CD4-positive, CD25-positive, alpha-beta regulatory T cell (primary cell): ENCODE measurements around the gene HAGH. TPM values are rescaled to one million over a fixed set of nuclear protein-coding genes. Genes with fewer than 3 reads are reported as not detected.
A peak's percentile ranks its signal among the peaks of the same experiment; 100 is the strongest.

Experiments used
- ATAC-seq, 2 donors: fragments of 150-1000 bp; cut with Tn5 transposase; one replicate each; pipeline ENCODE4 v1.10.0; 2021; ENCODE audit warnings: low read depth in 2 of 2, moderate number of reproducible peaks in 2 of 2, moderate library complexity in 1 of 2
- DNase-seq, 3 donors: peaks; one replicate each; pipeline versions ENCODE4 v3.0.0 to v3.0.0-alpha.2; 2012 to 2022; ENCODE audit warnings: mixed read lengths in 1 of 3
- H3K27ac ChIP-seq: one replicate; pipeline ENCODE4 v1.7.0; 2013; ENCODE audit warnings: mild to moderate bottlenecking, low read length; ENCODE audit not compliant: insufficient read depth, poor library complexity, severe bottlenecking
- H3K27me3 ChIP-seq: one replicate; pipeline ENCODE4 v1.7.0; 2013; ENCODE audit warnings: low read length; ENCODE audit not compliant: control insufficient read depth, insufficient read depth
- H3K36me3 ChIP-seq: one replicate; pipeline ENCODE4 v1.7.0; 2013; ENCODE audit warnings: mild to moderate bottlenecking, low read length, moderate library complexity; ENCODE audit not compliant: control insufficient read depth, insufficient read depth
- H3K4me1 ChIP-seq: 2 replicates; pipeline ENCODE4 v1.7.0; 2013; ENCODE audit warnings: mild to moderate bottlenecking, low read length; ENCODE audit not compliant: insufficient read depth, control insufficient read depth, poor library complexity, severe bottlenecking
- H3K4me3 ChIP-seq: one replicate; pipeline ENCODE4 v1.7.0; 2013; ENCODE audit warnings: low read depth, mild to moderate bottlenecking, low read length, moderate library complexity
- H3K9me3 ChIP-seq, 2 experiments: 1 replicate in 1 of 2; 2 replicates in 1 of 2; pipeline ENCODE4 v1.7.0; 2013; ENCODE audit warnings: low read length in 2 of 2, mild to moderate bottlenecking in 1 of 2, moderate library complexity in 1 of 2; ENCODE audit not compliant: control insufficient read depth in 2 of 2
- H3K27ac Mint-ChIP-seq, 3 donors: one replicate each; pipeline ENCODE4 v1.8.0; 2020 to 2022; ENCODE audit warnings: mild to moderate bottlenecking in 3 of 3, mixed read lengths in 3 of 3, moderate library complexity in 2 of 3
- H3K27me3 Mint-ChIP-seq: one replicate; pipeline ENCODE4 v1.8.0; 2022; ENCODE audit warnings: mild to moderate bottlenecking, mixed read lengths
- H3K36me3 Mint-ChIP-seq: one replicate; pipeline ENCODE4 v1.8.0; 2020; ENCODE audit warnings: mixed read lengths
- H3K4me1 Mint-ChIP-seq, 4 donors: one replicate each; pipeline ENCODE4 v1.8.0; 2020 to 2022; ENCODE audit warnings: mixed read lengths in 4 of 4, mild to moderate bottlenecking in 1 of 4
- H3K4me3 Mint-ChIP-seq, 4 donors: one replicate each; pipeline ENCODE4 v1.8.0; 2020 to 2022; ENCODE audit warnings: mild to moderate bottlenecking in 4 of 4, mixed read lengths in 4 of 4, moderate library complexity in 3 of 4
- H3K9me3 Mint-ChIP-seq, 7 donors: one replicate each; pipeline ENCODE4 v1.8.0; 2020 to 2022; ENCODE audit warnings: mixed read lengths in 7 of 7, mild to moderate bottlenecking in 3 of 7, moderate library complexity in 2 of 7
- polyA plus RNA-seq, 4 donors: library from polyadenylated mRNA; unstranded; fragments of 300-500 nt; fragmentation: Illumina TruSeq; gene quantifications; one replicate each; pipeline ENCODE4 v1.2.3, GENCODE V29; 2021
- total RNA-seq: library from RNA; stranded (reverse); gene quantifications from one replicate; pipeline ENCODE4 v1.2.3, GENCODE V29; 2022

HAGH gene
- total and polyA plus RNA-seq, 5 donors from 2014 or later = 36.1 to 69.1 (median 46.4) TPM

GRCh38 chr16:1816396-1817275, 10.0 kb downstream of the HAGH start:
- Histone ChIP-seq H3K36me3 (peaks cover 37% of the 10 kb centered on the region), H3K27me3 (no peaks in the 10 kb centered on the region), H3K4me1 (no peaks in the 10 kb centered on the region), H3K27ac (no peak overlapping the region), H3K4me3 (no peak overlapping the region), H3K9me3 (no peaks in the 10 kb centered on the region)
- ATAC-seq (peak in 1 of 2 donors; percentile 6), DNase-seq (no peak)
- H3K27me3 Mint-ChIP-seq = no peaks in the 10 kb centered on the region
- H3K9me3 Mint-ChIP-seq = no peaks in the 10 kb centered on the region
- H3K36me3 Mint-ChIP-seq = peaks cover 19% of the 10 kb centered on the region
- H3K4me1 Mint-ChIP-seq = peaks cover 0 to 9% (median 7%) of the 10 kb centered on the region in 4 donors
- H3K27ac Mint-ChIP-seq = no peak overlapping the region
- H3K4me3 Mint-ChIP-seq = no peak overlapping the region

GRCh38 chr16:1815461-1815860, 11.2 kb downstream of the HAGH start:
- Mint-ChIP-seq H3K27ac (peak overlapping the region in 2 of 3 donors; percentile 39 to 50), H3K9me3 (no peaks in the 10 kb centered on the region), H3K4me1 (peaks cover 0 to 9% (median 7%) of the 10 kb centered on the region in 4 donors), H3K36me3 (peaks cover 19% of the 10 kb centered on the region), H3K4me3 (peak overlapping the region in 1 of 4 donors; percentile 28), H3K27me3 (no peaks in the 10 kb centered on the region)
- DNase-seq (no peak), ATAC-seq (no peak)
- Histone ChIP-seq H3K4me1 (no peaks in the 10 kb centered on the region), H3K27ac (no peak overlapping the region), H3K4me3 (no peak overlapping the region), H3K9me3 (no peaks in the 10 kb centered on the region), H3K27me3 (no peaks in the 10 kb centered on the region), H3K36me3 (peaks cover 37% of the 10 kb centered on the region)

GRCh38 chr16:1812732-1813163, 13.9 kb downstream of the HAGH start:
- Mint-ChIP-seq H3K36me3 (peaks cover 19% of the 10 kb centered on the region), H3K27ac (peak overlapping the region in 1 of 3 donors; percentile 67)
- DNase-seq = peak in 2 of 3 donors; percentile 36 to 59

GRCh38 chr16:1810536-1810935, 16.1 kb downstream of the HAGH start:
- H3K36me3 Mint-ChIP-seq = peaks cover 30% of the 10 kb centered on the region
- H3K27me3 ChIP-seq = no peaks in the 10 kb centered on the region

More at GRCh38 chr16:1812732-1813163, 13.9 kb downstream of the HAGH start:
- Histone ChIP-seq H3K27me3 (no peaks in the 10 kb centered on the region), H3K4me3 (no peak overlapping the region), H3K9me3 (no peaks in the 10 kb centered on the region), H3K27ac (no peak overlapping the region), H3K36me3 (peaks cover 47% of the 10 kb centered on the region), H3K4me1 (no peaks in the 10 kb centered on the region)
- no peaks in the 10 kb centered on the region for H3K9me3 Mint-ChIP-seq
- no peaks in the 10 kb centered on the region for H3K27me3 Mint-ChIP-seq
- ATAC-seq = peak; percentile 78 to 79
- peaks cover 0 to 9% (median 7%) of the 10 kb centered on the region in 4 donors for H3K4me1 Mint-ChIP-seq
- H3K4me3 Mint-ChIP-seq = no peak overlapping the region

GRCh38 chr16:1810106-1810505, 16.5 kb downstream of the HAGH start:
- Mint-ChIP-seq H3K4me1 (peaks cover 0 to 9% (median 6%) of the 10 kb centered on the region in 4 donors), H3K27me3 (no peaks in the 10 kb centered on the region), H3K9me3 (no peaks in the 10 kb centered on the region), H3K36me3 (peaks cover 27% of the 10 kb centered on the region), H3K4me3 (no peak overlapping the region), H3K27ac (no peak overlapping the region)
- no peak overlapping the region for H3K27ac ChIP-seq
- H3K4me3 ChIP-seq = no peak overlapping the region
- H3K27me3 ChIP-seq = no peaks in the 10 kb centered on the region
- H3K36me3 ChIP-seq = peaks cover 34% of the 10 kb centered on the region
- ATAC-seq (no peak), DNase-seq (no peak)
- no peaks in the 10 kb centered on the region for H3K4me1 ChIP-seq
- no peaks in the 10 kb centered on the region for H3K9me3 ChIP-seq

More at GRCh38 chr16:1810536-1810935, 16.1 kb downstream of the HAGH start:
- no peak overlapping the region for H3K27ac Mint-ChIP-seq
- no peaks in the 10 kb centered on the region for H3K4me1 ChIP-seq
- ATAC-seq (no peak), DNase-seq (no peak)
- H3K4me3 ChIP-seq = no peak overlapping the region
- peaks cover 38% of the 10 kb centered on the region for H3K36me3 ChIP-seq
- H3K4me3 Mint-ChIP-seq = no peak overlapping the region
- no peaks in the 10 kb centered on the region for H3K9me3 ChIP-seq
- H3K27ac ChIP-seq = no peak overlapping the region
- no peaks in the 10 kb centered on the region for H3K27me3 Mint-ChIP-seq
- peaks cover 0 to 9% (median 7%) of the 10 kb centered on the region in 4 donors for H3K4me1 Mint-ChIP-seq
- H3K9me3 Mint-ChIP-seq = no peaks in the 10 kb centered on the region

- H3K4me3 ChIP-seq = no peak overlapping the region
- no peak for ATAC-seq
- H3K27ac Mint-ChIP-seq = no peak overlapping the region
- peaks cover 0 to 9% (median 6%) of the 10 kb centered on the region in 4 donors for H3K4me1 Mint-ChIP-seq
- H3K36me3 Mint-ChIP-seq = peaks cover 24% of the 10 kb centered on the region
- H3K27ac ChIP-seq = no peak overlapping the region
- H3K4me3 Mint-ChIP-seq = no peak overlapping the region
- H3K9me3 Mint-ChIP-seq = no peaks in the 10 kb centered on the region
- peaks cover 30% of the 10 kb centered on the region for H3K36me3 ChIP-seq
- DNase-seq = no peak
- no peaks in the 10 kb centered on the region for H3K27me3 Mint-ChIP-seq
- no peaks in the 10 kb centered on the region for H3K27me3 ChIP-seq
- no peaks in the 10 kb centered on the region for H3K4me1 ChIP-seq
- no peaks in the 10 kb centered on the region for H3K9me3 ChIP-seq
Measured at GRCh38 chr16:1809281-1809801, 17.3 kb downstream of the HAGH start.

- Mint-ChIP-seq H3K36me3 (peaks cover 21% of the 10 kb centered on the region), H3K9me3 (no peaks in the 10 kb centered on the region), H3K27ac (no peak overlapping the region), H3K27me3 (no peaks in the 10 kb centered on the region), H3K4me1 (peaks cover 0 to 9% (median 6%) of the 10 kb centered on the region in 4 donors), H3K4me3 (no peak overlapping the region)
- Histone ChIP-seq H3K9me3 (no peaks in the 10 kb centered on the region), H3K36me3 (peaks cover 27% of the 10 kb centered on the region), H3K27ac (no peak overlapping the region), H3K27me3 (no peaks in the 10 kb centered on the region), H3K4me1 (no peaks in the 10 kb centered on the region), H3K4me3 (no peak overlapping the region)
- ATAC-seq (no peak), DNase-seq (no peak)
Measured at GRCh38 chr16:1808691-1809090, 17.9 kb downstream of the HAGH start.
